HG03565 (cell line): Measurements from ENCODE around the gene RNASE13.
A peak's percentile ranks its signal among the peaks of the same experiment; 100 is the strongest.

Experiments
- ATAC-seq: cut with Tn5 transposase; IDR thresholded peaks from one replicate; pipeline ENCODE4 v1.9.1; 2021; ENCODE audit warnings: mild to moderate bottlenecking, moderate library complexity; ENCODE audit not compliant: unreplicated experiment

The RNASE13 gene

GRCh38 chr14:21034707-21035106 lies at the start of gene RNASE13:
RNASE13 (minus strand) TSS chr14:21034807; CDS start chr14:21034288, 519 bp downstream.
- ATAC-seq = no peak

DNA sequence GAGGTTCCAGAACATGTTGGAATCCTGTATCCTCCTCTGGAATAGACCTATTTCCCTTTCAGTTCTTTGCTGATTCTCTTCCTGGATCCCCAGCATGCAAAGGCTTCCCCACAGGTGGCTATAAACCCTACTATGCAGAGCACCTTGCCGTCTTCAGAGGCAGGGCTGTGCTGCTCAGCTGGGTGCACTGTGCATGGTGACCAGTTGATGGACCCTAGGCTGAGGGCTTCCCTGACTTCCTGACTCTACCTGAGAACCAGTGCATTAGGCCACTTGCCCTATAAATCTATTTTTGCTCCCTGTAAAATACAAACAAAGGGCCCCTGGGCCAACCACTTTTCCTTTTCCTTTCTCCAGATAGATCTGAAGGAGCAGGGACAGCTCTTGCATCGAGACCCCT lies 49.8 kb upstream of the RNASE13 start:
- no peak for ATAC-seq

- ATAC-seq = no peak
Observed at GRCh38 chr14:21083565-21084325, 49.1 kb upstream of the RNASE13 start.

GRCh38 chr14:21081521-21082142 lies 47.0 kb upstream of the RNASE13 start:
- ATAC-seq = no peak

- ATAC-seq = no peak
Observed at GRCh38 chr14:21078726-21079125, 44.1 kb upstream of the RNASE13 start.

DNA sequence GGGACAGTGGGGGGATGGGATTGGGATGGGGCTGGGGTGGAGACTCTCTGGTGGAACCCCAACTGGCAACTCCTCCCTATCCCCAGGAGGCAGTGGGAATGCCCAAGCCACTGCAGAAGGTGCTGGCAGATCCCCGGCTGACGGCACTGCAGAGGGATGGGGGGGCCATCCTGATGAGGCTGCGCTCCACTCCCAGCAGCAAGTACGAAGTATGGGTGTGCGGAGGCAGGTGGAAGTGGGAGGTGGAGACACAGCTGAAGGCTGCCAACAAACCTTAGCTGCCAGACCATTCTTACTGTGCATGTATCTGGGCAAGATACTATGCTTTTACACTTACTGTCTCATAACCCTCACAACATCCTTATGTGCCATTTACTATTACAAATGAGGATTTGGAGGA lies 43.7 kb upstream of the RNASE13 start:
- no peak for ATAC-seq

- ATAC-seq = no peak
Observed at GRCh38 chr14:21077672-21078071, 43.1 kb upstream of the RNASE13 start.

DNA sequence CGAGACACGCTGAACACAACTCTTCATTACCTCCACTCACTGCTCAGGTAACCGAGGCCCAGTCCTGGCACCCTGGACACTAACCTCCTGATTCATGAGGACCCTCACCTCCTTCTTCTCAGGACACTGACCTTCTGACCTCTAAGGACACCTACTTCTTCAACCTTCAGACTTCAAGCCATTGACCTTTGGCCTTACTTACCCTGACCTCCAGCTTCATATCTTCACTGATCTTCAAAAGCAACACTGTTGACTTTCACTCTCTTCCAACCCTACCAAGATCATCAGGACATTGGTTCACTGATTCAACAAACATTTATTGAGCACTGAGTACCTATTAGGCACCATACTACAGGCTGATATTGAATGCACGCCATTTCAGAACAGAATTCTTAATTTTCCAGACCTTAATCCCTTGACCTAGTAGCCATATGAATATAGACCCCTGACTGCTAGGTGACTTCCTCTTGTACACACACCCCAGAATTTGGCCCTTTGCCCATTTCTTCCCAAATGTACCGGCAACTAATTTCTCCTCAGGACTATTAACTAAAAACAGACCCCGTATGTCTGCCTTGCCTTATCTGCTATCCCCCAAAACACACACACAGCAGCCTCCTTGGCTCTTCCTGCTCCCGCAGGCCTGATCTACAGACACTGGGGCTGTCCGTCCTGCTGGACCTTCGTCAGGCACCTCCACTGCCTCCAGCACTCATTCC lies 41.3 kb upstream of the RNASE13 start:
- no peak for ATAC-seq

- ATAC-seq = no peak
Observed at GRCh38 chr14:21074398-21075272, 40.0 kb upstream of the RNASE13 start.

- no peak for ATAC-seq
Observed at GRCh38 chr14:21073921-21074320, 39.3 kb upstream of the RNASE13 start.

DNA sequence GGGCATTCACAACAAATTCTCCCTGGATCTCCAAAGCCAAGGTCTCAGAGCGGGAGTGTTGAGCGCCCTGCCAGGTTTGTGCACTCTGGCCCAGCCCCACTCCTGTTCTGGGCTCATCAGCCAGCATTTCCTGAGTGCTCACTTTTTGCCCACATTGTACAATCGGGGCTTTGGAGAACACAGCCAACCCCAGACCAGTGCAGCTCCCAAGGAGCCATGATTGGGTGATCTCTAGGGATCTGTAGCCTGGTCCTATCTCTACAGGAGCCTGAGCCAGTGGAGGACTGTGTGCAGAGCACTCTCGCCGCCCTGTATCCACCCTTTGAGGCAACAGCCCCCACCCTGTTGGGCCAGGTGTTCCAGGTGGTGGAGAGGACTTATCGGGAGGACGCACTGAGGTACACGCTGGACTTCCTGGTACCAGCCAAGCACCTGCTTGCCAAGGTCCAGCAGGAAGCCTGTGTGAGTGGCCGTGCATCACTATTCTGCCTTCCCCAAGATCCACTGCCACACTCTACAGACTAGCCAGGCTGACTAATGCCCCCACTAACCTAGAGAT lies 38.3 kb upstream of the RNASE13 start:
- ATAC-seq = no peak

- ATAC-seq = no peak
Observed at GRCh38 chr14:21072031-21072473, 37.4 kb upstream of the RNASE13 start.

DNA sequence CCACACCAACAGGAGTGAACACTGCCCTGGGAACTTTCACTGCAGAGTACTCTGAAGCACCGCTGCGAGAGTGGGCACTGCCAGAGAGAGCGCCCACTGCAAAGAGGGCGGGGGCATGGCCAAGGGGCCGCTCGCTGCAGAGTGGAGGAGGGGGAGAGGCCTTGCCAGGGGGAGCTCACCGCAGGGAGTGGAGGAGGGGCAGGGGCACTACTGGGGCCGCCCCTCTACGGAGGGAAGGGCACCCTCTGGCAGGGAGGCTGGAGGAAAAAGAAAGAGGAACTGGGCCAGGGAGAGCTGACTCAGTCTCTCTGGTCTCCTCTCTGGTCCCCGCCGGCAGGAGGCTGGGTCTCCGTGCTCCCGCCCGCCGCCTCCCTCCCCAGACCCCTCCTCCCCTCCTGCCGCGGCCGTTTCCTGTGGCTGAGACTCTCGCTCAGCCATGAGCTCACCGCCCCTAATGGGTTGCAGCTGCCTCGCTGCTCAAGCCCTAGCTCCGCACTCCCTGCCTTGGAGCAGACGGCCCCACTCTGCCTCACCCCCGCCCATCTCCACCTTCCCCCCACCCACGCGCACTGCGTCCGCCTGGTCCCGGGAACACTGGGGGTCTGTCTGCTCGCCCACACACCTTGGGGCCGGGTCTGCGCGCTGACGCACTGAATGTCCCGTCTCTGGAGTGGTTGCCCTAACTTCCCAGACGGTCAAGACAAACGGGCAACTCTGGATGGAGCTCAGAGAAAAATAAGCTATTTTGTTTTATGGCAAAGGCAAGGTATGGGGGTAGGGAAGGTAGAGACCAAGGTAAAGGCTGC lies 36.8 kb upstream of the RNASE13 start:
- ATAC-seq = peak; percentile 49

DNA sequence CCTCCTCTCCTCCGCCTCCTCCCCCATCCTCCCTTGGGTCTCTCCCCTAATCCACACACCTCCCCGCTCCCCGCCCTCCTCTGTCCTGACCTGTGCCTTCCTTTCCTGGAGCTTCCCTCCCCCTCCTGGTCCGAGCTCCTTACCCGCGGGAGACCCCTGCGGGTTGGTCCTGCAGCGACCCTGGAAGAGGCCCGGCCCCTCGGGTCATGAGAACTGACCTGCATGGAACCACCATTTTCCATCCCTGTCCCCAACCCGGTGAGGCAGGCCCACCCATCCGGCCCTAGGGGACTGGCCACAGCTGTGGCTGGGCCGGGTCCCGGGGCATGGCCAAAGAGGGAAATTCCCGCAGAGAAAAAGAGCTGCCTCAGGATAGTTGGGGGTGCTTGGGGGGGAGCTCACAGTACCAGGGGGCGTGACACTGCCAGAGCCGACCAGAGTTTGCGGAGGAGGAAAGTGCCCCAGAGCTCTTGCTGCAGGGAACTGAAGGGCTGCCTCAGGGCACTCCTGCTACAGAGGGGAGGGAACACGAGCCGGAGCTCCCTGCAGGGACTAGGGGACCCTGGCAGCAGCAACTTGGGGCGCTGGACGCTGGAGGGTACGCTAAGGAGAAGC lies 36.1 kb upstream of the RNASE13 start:
- no peak for ATAC-seq

DNA sequence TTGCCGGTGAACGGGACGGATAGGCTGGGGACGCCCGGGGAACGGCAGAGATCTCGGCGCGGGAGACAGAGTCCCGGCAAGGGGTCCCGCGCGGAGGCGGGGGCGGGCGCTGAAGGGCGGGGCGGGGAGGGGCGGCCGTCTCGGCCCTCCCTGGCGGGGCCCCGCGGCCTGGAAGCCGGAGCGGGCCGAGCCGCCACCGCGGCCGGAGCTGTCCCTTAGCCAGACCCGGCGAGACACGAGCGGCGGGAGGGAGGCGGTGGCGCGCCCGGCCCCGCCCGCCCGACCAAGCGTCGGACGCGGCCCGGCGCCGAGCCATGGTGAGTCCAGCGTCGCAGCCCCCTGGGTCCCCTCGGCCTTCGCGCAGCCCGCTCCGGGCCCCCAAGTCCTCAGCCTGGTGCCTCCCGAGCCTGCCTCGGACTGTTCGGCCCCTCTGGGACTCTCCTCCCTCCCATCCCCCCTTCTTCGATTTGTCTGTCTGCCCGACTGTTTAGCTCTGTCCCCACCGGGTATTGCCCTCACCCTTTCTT lies 35.5 kb upstream of the RNASE13 start, which contains the start of gene ARHGEF40:
Gene ARHGEF40 (plus strand): TSS at position 222 of the 527 bp plus-strand sequence. CDS start 93 bp downstream, at position 315.
- no peak for ATAC-seq

GRCh38 chr14:21069388-21070082 lies 34.9 kb upstream of the RNASE13 start:
- no peak for ATAC-seq

DNA sequence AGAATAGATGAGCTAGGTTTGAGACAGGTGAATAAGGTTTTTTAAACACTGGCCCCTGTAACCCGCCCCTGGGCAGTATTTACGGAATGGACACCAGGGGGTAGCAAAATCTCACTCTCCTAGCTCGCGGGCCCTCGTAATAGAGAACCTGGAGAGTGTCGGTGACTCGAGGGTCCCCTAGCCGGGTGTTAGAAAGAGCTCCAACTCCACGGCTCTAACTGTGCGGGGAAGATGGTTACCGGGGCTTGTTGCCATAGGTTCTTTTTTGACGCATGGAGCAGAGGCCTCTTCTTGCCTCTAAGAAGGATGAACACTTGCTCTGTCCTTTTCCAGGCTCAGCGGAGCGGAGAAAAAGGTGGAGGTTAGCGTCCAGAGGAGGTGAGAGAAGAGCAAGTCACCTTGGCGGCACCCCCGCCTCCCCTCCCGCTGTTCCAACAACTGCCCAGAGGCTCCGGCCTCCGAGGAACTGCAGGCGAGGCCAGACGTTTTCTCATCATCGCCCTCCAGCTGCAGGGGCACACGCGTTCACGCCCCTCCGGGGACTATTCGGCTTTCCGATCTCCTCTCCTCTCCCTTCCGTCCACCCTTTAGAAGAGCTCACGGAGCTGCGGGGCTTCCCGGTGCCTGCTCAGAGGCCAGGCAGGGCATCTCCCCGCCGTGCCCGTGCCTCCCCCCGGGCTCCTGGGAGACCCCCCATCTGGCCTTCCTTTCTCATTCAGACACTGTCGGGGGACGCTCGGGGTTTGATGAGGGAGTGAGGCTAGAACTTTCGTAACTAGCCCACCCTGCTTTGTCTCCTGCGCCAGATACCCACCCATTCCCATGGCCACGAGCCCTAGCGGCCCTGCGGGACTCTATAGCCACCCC lies 34.1 kb upstream of the RNASE13 start:
- no peak for ATAC-seq
